GM18873 (cell line): ENCODE data around the gene PPIL3.

Experiments used
- ATAC-seq: cut with Tn5 transposase; IDR thresholded peaks from one replicate; pipeline ENCODE4 v1.9.1; 2021; ENCODE audit warnings: mild to moderate bottlenecking, moderate library complexity, moderate number of reproducible peaks; ENCODE audit not compliant: unreplicated experiment, low FRiP score

PPIL3 gene

DNA sequence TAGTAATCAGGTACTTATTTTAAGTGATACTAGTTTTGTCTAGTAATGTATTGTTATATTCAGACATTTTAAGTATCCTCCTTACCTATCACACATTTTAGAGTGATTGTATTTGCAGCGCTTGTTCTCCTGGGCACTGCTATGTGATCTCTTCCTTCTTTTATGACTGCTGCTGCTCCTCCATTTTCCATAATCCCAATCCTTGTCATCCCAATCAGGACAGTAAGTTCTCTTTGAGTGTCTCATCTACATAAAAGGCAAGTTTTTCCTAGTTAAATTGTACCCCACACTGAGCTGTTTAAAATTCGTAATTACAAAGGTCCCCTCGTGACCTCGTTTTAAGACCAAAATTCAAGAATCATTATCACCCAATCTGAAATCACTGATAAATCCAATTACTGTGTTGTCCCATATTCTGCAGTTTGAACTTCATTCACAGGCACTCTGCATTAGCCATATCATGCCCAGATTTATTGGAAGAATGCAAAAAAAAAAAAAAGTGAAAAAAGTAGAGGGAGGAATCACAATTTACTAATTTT is 27.2 kb downstream of the PPIL3 start:
- ATAC-seq = no peak

GRCh38 chr2:200860092-200860795 is 28.6 kb downstream of the PPIL3 start:
- no peak for ATAC-seq

- ATAC-seq = no peak
These were observed 32.1 kb downstream of the PPIL3 start for GRCh38 chr2:200856806-200857205.

DNA sequence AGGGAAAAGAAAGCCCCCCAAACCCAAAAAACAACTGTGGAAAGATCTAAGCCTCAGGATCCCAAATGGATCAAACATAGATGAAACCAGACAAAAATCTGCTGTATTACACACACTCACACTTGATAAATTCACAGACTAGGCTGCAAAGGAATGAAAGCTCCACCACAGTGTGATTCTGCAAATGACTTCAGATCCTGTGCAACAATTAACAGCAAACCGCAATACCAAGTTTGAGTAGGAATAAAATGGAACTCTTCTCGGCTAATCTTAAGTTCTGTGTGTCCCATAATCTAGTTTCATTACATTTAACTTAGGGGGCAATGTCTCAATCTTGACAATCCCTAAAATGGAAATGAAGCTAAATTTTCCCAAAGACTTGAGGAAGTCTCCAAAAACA is 36.3 kb downstream of the PPIL3 start:
- ATAC-seq = no peak

- ATAC-seq = no peak
These were observed 37.3 kb downstream of the PPIL3 start for GRCh38 chr2:200851398-200852248.

GRCh38 chr2:200850512-200851256 is 38.2 kb downstream of the PPIL3 start:
- ATAC-seq = no peak

DNA sequence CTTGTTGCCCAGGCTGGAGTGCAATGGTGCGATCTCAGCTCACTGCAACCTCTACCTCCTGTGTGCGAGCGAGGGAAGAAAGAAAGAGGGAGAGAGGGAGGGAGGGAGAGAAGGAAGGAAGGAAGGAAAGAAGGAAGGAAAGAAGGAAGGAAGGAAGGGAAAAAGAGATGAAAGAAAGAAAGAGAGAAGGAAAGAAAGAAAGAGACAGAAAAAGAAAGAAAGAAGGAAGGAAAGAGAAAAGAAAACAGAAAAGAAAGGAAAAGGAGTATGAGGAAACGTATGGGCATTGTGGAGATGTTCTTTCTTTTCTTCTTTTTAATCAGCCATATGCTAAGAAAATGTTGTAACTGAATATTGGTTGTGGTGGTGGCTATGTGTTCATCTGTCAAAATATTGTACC is 40.9 kb downstream of the PPIL3 start:
- ATAC-seq = no peak

- ATAC-seq = no peak
These were observed 41.6 kb downstream of the PPIL3 start for GRCh38 chr2:200847269-200847668.

- no peak for ATAC-seq
These were observed 43.1 kb downstream of the PPIL3 start for GRCh38 chr2:200845669-200846325.

DNA sequence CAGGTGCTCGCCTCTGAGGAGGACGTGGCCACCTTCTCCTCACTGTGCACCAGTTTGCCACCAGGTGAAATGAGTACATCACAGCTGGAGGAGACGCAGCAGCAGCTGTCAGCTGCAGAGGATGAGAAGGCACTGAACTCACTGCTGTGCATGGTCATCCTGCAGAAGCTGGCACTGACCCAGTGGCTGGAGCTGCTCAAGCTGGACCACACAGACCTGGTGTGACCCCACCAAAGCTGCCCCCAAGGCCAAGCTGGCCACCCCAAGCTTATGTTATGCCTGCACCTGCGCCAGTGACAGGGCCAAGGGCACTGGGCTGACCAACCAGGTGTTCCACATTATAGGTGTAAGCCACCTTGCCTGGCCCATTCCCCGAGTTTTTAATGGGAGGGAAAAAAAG is 43.7 kb downstream of the PPIL3 start:
- no peak for ATAC-seq

DNA sequence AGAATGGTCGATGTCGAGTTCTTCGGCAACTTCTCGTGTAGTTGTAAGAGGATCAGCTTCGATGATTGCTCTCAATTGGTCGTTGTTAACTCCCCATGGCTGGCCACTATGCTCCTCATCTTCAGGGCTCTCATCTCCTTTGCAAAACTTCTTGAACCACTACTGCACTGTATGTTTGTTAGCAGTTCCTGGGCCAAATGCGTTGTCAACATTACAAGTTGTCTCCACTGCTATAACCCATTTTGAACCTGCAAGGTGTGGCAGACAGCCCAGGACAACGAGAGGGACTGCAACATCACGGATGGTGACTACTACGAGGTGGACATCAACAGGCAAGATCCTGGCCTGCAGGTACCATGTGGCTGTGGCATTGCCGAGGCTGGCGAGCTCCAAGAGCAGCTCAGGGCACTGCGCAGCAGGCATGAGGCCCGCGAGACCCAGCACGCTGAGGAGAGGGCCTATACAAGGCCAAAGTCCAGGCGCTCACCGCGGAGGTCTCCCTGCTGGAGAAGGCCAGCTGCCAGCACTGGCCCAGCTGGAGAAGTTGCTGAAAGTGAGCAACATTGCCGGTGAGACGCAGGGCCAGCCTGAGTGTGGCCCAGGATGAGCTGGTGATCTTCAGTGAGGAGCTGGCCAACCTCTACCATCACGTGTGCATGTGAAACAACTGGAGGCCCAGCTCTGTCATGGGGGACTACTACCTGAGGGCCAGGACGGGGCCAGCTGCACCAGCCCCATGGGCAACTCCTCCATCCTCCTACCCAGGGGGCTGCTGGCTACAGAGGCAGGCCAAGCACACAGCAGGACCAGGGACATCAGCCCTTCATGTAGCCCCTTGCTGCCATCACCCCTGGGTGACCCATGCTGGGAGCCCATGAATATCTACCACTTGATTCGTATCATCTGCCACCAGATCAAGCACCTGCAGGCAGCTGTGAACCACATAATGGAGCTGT is 44.6 kb downstream of the PPIL3 start:
- no peak for ATAC-seq

DNA sequence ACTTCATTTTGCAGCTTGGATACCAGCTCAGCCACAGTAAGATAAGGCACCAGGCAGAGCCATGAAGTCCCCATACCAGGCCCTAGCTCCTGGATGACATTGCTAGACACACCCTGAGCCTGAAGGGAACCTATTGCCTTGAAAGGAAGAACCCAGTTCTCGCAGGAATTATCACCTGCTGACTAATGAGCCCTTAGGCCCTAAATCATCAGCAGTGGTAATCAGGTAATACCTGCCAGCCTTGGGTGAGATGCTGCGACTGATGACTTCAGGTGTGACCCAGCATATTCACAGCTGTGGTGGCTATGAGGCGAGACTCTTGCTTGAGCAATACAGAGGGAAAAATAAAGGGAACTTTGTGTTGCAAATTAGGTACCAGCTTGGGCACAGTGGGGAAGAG is 49.4 kb downstream of the PPIL3 start:
- ATAC-seq = no peak

- no peak for ATAC-seq
These were observed 54.2 kb downstream of the PPIL3 start for GRCh38 chr2:200834701-200835100.

- no peak for ATAC-seq
These were observed 59.6 kb downstream of the PPIL3 start for GRCh38 chr2:200829258-200829655.

- no peak for ATAC-seq
These were observed 60.2 kb downstream of the PPIL3 start for GRCh38 chr2:200828572-200829257.

- no peak for ATAC-seq
These were observed 60.8 kb downstream of the PPIL3 start for GRCh38 chr2:200828104-200828503.

DNA sequence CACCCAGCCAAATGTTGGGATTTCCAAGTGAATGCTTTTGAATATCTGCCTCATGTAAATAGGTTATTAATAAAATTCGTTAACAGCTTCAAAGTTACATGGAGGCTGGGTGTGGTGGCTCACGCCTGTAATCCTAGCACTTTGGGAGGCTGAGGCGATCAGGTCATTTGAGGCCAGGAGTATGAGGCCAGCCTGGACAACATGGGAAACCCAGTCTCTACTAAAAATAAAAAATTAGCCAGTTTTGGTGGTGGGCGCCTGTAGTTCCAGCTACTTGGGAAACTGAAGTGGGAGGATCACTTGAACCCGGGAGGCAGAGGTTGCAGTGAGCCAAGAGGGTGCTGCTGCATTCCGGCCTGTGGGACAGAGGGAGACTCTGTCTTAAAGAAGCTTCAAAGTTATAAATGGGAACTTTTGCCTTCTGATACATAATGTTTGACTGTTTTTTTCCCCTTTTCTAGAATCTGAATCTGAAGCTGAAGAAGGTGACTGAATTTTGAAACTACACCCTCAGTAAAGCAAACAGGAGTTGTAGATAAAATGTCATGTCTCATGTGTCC is 67.1 kb downstream of the PPIL3 start:
- no peak for ATAC-seq
